Embryonic facial prominence (tissue), 1 donor: ENCODE measurements around the gene SHISA7.
A peak's percentile ranks its signal among the peaks of the same experiment; 100 is the strongest.

Experiments
- DNase-seq: peaks from one replicate; pipeline ENCODE4 v3.0.0-alpha.2; 2016; ENCODE audit errors: extremely low spot score

SHISA7 gene

GRCh38 chr19:55482156-55482961, 39.3 kb upstream of the SHISA7 start:
- DNase-seq: no peak

- no peak for DNase-seq
These were observed 38.7 kb upstream of the SHISA7 start for GRCh38 chr19:55481794-55482155.

- DNase-seq: no peak
These were observed 38.2 kb upstream of the SHISA7 start for GRCh38 chr19:55481148-55481793.

DNA sequence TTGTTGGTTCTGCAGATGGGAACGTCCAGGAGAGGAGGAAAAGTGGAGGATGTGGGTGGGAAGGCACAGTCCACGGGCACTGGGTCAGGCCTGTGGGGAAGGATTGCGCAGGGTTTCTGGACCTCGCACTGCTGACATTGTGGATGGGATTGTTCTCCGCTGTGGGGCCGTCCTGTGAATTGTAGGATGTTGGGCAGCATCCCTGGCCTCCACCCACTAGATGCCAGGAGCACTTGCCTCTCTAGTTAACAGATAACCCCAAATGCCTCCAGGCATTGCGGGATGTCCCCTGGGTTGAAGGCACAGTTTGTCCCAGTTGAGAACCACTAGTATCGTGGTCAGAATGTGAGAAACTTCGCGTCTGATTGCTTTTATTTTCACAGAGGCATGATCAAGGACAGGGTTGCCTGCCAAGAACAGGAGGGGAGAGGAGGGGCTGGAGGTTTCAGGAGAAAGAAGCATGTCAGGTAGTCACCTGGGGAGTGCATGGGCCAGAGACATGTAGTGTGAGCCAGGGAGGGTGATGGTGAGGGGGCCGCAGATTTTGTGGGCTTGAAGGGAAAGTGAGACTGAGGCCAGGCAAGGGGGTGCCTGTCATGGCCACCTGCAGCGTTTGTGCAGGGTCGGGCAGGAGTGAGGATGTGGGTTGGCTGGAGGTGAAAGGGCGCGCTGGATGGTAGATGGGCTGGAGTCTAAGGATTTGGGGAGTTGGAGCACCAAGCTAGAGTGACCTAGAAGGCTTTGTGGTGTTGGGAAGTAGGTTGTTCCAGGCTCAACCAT, 36.5 kb upstream of the SHISA7 start:
- DNase-seq: no peak

DNA sequence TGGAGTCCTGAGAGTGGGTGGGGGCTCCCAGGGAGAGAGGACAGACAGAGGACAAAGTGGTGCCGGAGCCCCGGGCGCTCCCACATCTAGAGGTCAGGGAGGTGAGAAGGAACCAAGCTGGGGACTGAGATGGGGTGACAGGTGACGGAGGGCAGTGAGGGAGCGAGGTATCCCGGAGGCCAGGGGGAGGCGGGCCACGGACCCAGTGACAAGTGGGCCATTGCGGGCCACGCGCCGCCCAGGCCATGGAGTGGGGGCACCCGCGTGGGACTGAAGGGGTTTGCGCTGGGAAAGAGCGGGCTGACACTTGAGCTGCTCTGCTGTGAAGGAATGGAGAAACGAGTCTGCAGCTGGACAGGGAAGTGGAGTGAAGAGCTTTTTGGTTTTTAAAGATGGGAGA, 35.9 kb upstream of the SHISA7 start:
- no peak for DNase-seq

DNA sequence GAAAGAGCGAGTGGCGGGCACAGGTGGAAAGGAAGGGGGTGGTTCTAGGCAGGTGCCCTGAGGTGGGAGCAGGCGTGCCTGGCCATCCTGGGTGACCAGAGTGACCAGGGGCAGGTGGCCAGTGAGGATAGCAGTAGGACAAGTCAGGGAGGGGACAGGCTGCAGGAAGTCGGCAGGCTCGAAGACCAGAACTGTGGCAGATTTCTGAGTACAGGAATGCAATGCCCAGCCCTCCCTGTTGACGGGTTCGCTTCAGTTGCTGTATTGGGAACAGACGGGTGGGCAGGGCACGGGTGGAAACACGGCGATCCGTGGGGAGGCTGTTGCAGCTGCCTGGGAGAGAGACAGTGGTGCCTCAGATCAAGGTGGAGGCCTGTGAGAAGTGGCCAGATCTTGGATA, 35.3 kb upstream of the SHISA7 start:
- no peak for DNase-seq

DNA sequence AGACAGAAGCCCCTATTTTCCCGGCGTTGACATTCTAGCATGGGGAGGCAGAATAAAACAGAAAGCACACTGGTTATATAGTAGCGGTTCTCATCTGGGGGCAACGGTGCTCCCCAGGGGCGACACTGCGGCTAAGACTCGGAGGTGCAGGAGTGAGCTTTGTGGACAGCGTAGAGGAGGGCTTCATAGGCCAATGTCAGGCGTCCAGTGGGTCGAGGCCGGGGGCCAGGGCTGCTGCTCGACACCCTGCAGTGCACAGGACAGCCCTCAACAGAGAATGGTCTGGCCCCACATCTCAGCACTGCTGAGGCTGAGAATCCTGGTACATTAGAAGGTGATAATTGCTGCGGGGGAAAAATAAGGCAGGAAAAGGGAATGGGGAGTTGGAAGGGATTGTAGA, 34.8 kb upstream of the SHISA7 start:
- DNase-seq: no peak

DNA sequence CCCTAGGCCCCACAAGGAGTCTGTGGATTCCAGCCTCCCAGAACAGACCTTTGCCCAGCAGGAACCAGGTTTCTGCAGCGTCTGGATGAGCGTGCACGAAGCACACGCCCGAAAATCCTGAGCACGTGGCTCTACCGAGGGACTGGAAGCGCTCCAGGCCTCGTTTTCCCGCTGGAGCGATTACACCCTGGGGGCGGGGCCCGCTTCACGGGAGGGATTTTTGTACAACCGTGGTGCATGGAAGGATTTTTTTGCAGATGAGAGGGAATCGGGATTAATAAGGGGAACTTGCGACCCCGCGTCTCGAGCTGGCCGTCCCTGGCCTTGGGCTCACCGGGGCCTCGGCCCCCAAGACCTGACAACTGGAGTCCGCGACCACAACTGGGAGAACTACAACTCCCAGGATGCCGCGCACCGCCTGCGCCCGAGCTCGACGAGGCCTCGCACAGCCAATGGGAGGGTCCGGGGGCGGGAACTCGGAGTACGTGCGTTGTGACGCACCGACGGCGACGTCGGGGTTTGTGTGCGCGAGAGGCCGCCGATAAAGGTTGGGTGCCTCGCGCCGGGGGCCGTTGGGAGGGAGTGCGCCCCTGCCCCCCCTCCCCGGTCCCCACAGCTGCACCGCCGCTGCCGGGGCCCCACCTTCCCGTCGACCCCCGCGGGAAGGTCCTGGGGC, 33.1 kb upstream of the SHISA7 start, which contains the start of gene ZNF628:
Gene ZNF628 (plus strand): TSS at position 518 of the 676 bp plus-strand sequence. CDS start 3,294 bp downstream, outside the sequence.
- DNase-seq: peak; percentile 96

- DNase-seq: no peak
These were observed 31.5 kb upstream of the SHISA7 start for GRCh38 chr19:55474269-55475265.

DNA sequence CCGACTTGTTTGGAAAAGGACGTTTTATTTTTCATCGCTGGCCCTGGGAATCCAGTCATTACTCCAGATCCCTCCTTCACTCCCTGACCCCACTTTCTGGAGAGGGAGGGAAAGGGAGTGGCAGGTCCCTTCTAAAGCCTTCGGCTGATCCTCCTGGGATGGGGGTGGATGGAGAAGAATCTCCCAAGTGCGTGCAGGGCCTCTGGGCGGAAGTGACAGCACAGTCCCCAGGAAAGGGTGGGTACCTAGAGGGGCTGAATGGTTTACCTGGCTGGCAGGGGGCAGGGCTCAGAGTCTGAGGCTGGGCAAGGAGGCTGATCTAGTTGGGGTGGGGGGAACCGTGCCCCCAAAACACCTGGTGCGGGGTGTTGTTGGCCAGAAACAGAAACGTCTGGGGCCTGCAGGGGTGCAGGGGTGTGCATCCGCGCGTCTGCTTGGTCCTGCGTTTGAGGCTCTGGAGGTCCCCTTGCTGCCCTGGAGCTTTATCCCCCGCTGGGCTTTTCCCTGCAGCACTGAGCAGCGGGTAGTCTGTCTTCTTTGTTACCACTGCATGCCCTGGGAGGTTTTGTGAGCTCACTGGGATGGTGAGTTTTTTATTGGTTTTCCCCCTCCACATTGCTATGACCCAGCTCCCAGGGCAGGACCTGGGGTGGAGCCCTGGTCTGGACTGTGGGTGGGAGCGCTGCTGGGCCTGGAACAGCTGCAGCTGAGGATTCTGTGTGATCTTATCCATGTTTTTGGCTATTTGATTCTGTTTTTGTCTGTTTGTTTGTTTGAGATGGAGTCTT, 30.3 kb upstream of the SHISA7 start:
- DNase-seq: no peak

DNA sequence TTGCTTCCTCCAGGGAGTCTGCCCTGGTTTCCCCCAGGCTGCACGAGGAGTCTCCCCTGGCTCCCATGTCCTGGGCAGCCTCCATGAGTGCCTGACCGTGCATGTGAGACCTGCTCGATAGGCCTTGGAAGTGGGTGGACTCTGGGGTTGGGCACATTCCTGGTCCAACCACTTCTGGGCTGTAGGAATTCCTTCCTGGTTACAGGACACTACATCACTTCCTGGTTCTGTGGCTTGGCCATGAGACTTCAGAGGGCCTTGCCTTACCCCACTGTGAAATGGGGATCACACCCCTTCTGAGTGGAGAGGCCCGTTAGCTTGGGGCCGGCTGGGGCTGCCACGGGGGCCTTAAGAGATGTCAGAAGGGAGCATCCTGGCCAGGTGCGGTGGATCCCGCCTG, 29.4 kb upstream of the SHISA7 start:
- DNase-seq: no peak

GRCh38 chr19:55471266-55471665, 28.2 kb upstream of the SHISA7 start:
- DNase-seq: no peak

- no peak for DNase-seq
These were observed 24.9 kb upstream of the SHISA7 start for GRCh38 chr19:55468054-55468393.

DNA sequence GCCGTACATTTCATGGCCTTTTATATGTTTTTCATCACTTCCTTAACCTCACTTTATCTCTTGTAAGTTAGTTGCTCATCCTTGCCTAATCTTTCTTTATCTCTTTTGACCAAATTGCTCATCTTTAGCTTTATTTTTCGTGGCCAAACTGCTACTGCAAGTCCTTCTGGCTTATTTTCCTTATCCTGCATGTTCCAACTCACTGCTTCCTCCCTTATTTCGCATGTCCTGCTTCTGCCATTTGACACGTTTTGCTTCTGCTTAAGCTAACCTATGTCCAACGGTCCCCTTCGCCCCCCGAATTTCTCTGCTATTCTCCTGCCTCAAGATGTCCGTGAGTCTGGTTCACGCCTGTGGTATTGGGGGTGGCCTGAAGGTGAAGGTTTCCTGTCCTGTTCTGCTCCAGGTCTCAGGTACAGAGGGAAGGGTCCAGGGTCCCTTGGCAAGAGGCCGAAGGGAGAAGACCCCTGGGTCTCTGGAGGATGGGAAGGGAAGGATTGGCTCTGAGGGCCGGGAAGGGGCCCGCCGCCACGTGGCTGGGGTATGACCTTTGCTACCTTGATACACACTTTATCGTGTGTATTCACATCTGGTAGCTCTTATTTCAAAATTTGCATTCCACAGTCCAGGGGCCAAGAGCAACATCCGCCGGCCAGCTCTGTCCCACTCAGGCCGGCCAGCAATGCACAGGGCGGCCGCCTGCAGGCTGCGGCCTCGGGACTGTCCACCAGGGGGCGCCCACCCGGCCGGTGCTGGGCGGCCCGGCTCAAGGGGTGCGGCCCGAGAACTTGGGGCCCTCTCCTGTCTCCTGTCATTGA, 24.3 kb upstream of the SHISA7 start:
- no peak for DNase-seq

GRCh38 chr19:55466241-55466614, 23.1 kb upstream of the SHISA7 start:
- no peak for DNase-seq

DNA sequence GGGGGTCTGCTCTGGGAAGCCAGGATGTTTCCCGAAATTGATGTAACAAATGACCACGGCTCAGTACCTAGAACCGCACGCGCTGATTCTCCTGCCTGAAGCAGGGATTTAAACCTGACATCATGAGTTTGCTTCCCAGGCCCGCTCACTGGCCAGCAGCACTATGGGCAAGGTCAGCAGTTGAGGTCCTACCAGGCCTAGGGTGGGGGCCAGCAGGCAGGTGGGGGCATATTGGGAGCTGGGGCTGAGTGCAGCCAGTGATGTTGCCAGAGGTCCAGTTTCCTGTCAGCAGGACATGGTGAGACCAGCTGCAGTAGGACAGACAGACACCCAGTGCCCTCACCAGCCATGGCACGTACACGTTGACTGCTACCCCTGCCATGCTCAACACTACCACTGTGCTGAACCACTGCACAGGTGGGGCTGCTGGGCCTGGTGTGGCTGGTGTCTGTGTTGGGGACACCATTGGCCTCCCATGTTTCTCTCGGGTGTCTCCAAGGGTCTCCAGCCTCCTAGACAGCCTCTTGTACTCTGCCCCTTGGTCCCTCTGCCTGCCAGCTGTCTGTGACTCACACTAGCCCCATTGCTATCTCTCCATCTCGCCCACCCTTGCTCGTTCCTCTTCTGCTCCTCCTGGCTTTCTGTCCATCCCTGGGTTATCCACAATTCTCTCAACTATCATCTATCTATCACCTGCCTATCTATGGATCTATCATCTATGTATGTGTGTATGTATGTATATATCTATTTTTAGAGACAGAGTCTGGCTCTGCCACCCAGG, 22.6 kb upstream of the SHISA7 start:
- DNase-seq: no peak

- DNase-seq: no peak
These were observed 21.6 kb upstream of the SHISA7 start, which contains the start of gene C19orf85 for GRCh38 chr19:55464662-55465054. C19orf85 (minus strand) TSS chr19:55464751; CDS start chr19:55464554, 197 bp downstream.

- DNase-seq: no peak
These were observed 21.1 kb upstream of the SHISA7 start for GRCh38 chr19:55464039-55464661.
